Measurements from ENCODE around the gene RGL3. TPM values are rescaled to one million over a fixed set of nuclear protein-coding genes. Genes with fewer than 3 reads are reported as not detected.

RGL3 gene
- total and polyA plus RNA-seq, 10 donors: 5.1 to 57.7 (median 23.0) TPM

GRCh38 chr19:11370744-11371143, 48.4 kb downstream of the RGL3 start:
- no peaks in the 10 kb centered on the region for H3K27me3 ChIP-seq (replicated peaks in 1 of 7)
- intact Hi-C loops (cut with DNase I; ENCODE audit: low total_unique reads): no loop called here
- H3K9me3 ChIP-seq: no peaks in the 10 kb centered on the region
- no peak for TF ChIP-seq POLR2AphosphoS5 (IDR thresholded peaks at IDR 0.05)
- TF ChIP-seq CTCF (IDR thresholded peaks at IDR 0.05 in 8 of 11, conservative IDR thresholded peaks at IDR 0.05 in 3 of 11): no peak
- TF ChIP-seq POLR2A (IDR thresholded peaks at IDR 0.05): no peak
- peaks cover 8 to 22% (median 12%) of the 10 kb centered on the region in 6 donors for H3K4me1 ChIP-seq
- DNase-seq: no peak
- no peak overlapping the region for H3K27ac ChIP-seq
- no peak overlapping the region for H3K4me3 ChIP-seq
- WGBS, 5 donors: 86 to 94% (median 92%) methylated on average over 2 of the region's 2 CpGs
- H3K36me3 ChIP-seq: peaks cover 0 to 58% (median 8%) of the 10 kb centered on the region in 6 donors

- no peak for TF ChIP-seq POLR2A (IDR thresholded peaks at IDR 0.05)
- no peak for TF ChIP-seq CTCF (IDR thresholded peaks at IDR 0.05 in 8 of 11, conservative IDR thresholded peaks at IDR 0.05 in 3 of 11)
- TF ChIP-seq POLR2AphosphoS5 (IDR thresholded peaks at IDR 0.05): no peak
- H3K4me3 ChIP-seq: no peak overlapping the region
- H3K4me1 ChIP-seq: peaks cover 0 to 4% (median under 1%) of the 10 kb centered on the region in 6 donors
- no peaks in the 10 kb centered on the region for H3K27me3 ChIP-seq (replicated peaks in 1 of 7)
- H3K36me3 ChIP-seq: peaks cover 0 to 90% (median 21%) of the 10 kb centered on the region in 6 donors
- H3K27ac ChIP-seq: no peak overlapping the region
- WGBS, 5 donors: 70 to 89% (median 75%) methylated on average over 2 of the region's 2 CpGs
- no peak for DNase-seq
- intact Hi-C loops (cut with DNase I; ENCODE audit: low total_unique reads): no loop called here
- no peaks in the 10 kb centered on the region for H3K9me3 ChIP-seq
Measured at GRCh38 chr19:11367528-11367927, 51.6 kb downstream of the RGL3 start.

- Histone ChIP-seq H3K27ac (no peak overlapping the region), H3K36me3 (peaks cover 0 to 100% (median 25%) of the 10 kb centered on the region in 6 donors), H3K4me3 (no peak overlapping the region), H3K9me3 (no peaks in the 10 kb centered on the region), H3K27me3 (replicated peaks in 1 of 7) (no peaks in the 10 kb centered on the region), H3K4me1 (peaks cover 0 to 18% (median 5%) of the 10 kb centered on the region in 6 donors)
- intact Hi-C loops (cut with DNase I; ENCODE audit: low total_unique reads): no loop called here
- TF ChIP-seq POLR2A (IDR thresholded peaks at IDR 0.05) (no peak), POLR2AphosphoS5 (IDR thresholded peaks at IDR 0.05) (no peak), CTCF (IDR thresholded peaks at IDR 0.05 in 8 of 11, conservative IDR thresholded peaks at IDR 0.05 in 3 of 11) (no peak)
- 73 to 91% (median 85%) methylated on average over 6 to 7 of the region's 7 CpGs for WGBS, 5 donors
- no peak for DNase-seq
Measured at GRCh38 chr19:11365557-11366117, 53.5 kb downstream of the RGL3 start.

- Histone ChIP-seq H3K4me1 (peaks cover 0 to 18% (median 5%) of the 10 kb centered on the region in 6 donors), H3K4me3 (no peak overlapping the region), H3K27me3 (replicated peaks in 1 of 7) (no peaks in the 10 kb centered on the region), H3K9me3 (no peaks in the 10 kb centered on the region), H3K36me3 (peaks cover 0 to 98% (median 25%) of the 10 kb centered on the region in 6 donors), H3K27ac (no peak overlapping the region)
- TF ChIP-seq CTCF (IDR thresholded peaks at IDR 0.05 in 8 of 11, conservative IDR thresholded peaks at IDR 0.05 in 3 of 11) (no peak), POLR2A (IDR thresholded peaks at IDR 0.05) (no peak), POLR2AphosphoS5 (IDR thresholded peaks at IDR 0.05) (no peak)
- no peak for DNase-seq
- intact Hi-C loops (cut with DNase I; ENCODE audit: low total_unique reads): no loop called here
- 86 to 93% (median 88%) methylated on average over 4 to 5 of the region's 5 CpGs for WGBS, 5 donors
Measured at GRCh38 chr19:11364935-11365334, 54.2 kb downstream of the RGL3 start.
